Measurements from ENCODE around the gene ST3GAL6. TPM values are rescaled to one million over a fixed set of nuclear protein-coding genes. Genes with fewer than 3 reads are reported as not detected.

The ST3GAL6 gene
- total and polyA plus RNA-seq, 2 of the 13 experiments (the other 11 are each of a cell fraction or from before 2014, with no cell fraction given), result 17.5 to 23.2 TPM

GRCh38 chr3:98800401-98800800 lies 37.3 kb downstream of the ST3GAL6 start (continued):
- TF ChIP-seq ZHX2 (IDR thresholded peaks at IDR 0.05; ENCODE audit: low read depth) (no peak), ZHX2 (CRISPR knock-in tag; IDR thresholded peaks at IDR 0.05; ENCODE audit: borderline replicate concordance) (no peak), ZFY (CRISPR knock-in tag; IDR thresholded peaks at IDR 0.05) (no peak), ZNF136 (CRISPR knock-in tag; IDR thresholded peaks at IDR 0.05; ENCODE audit: low read depth) (no peak), ZNF280B (CRISPR knock-in tag; IDR thresholded peaks at IDR 0.05; ENCODE audit: borderline replicate concordance) (no peak), ZBTB40 (IDR thresholded peaks at IDR 0.05) (no peak), ZBTB40 (CRISPR knock-in tag; IDR thresholded peaks at IDR 0.05) (no peak), MNT (IDR thresholded peaks at IDR 0.05) (no peak), IRF1 (CRISPR knock-in tag; IDR thresholded peaks at IDR 0.05; ENCODE audit: low read depth) (no peak), TCF7 (IDR thresholded peaks at IDR 0.05; ENCODE audit: low read depth) (no peak), ETV5 (CRISPR knock-in tag; IDR thresholded peaks at IDR 0.05; ENCODE audit: borderline replicate concordance) (no peak)
